ENCODE measurements around the gene ADAM17.

- TF ChIP-seq CTCF (IDR thresholded peaks at IDR 0.05) (no peak), POLR2A (IDR thresholded peaks at IDR 0.05; ENCODE audit: low read depth) (no peak)
These were observed 90.5 kb downstream of the ADAM17 start for GRCh38 chr2:9465170-9465569.

Data from esophagus muscularis mucosa (tissue), 3 donors.